ENCODE data around the gene TSC1.

The TSC1 gene

DNA sequence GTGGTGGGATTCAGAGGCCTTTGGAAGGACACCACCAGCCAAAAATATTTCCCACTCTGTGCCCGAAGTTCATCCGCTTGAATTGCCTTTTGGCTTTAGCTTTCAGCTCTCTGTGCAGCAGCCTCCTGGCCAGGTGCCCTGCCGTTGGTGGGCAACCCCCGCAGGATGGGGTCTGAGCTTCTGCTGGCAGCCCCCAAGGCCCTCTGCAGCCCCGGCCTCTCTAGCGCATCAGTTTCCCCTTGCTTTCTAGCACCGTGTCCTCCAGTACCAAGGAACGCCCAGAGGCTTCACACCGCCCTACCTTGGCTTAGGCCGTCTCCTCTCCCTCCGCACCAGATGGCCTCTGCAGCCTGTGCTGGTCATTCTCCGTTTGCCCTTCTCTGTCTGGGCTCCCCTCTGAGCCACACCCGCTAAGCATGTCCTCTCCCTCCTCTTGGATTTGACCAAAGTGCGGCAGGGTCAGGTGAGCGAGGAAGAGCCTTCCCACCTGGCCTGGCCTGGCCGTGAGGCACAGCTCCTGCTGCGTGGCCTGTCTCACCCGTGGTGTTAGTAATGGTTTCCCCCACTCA lies 4.2 kb upstream of the TSC1 start:
- in situ Hi-C loops (cut with MboI; ENCODE audit: low sequenced_read_pairs, unreplicated experiment) = no loop called here

DNA sequence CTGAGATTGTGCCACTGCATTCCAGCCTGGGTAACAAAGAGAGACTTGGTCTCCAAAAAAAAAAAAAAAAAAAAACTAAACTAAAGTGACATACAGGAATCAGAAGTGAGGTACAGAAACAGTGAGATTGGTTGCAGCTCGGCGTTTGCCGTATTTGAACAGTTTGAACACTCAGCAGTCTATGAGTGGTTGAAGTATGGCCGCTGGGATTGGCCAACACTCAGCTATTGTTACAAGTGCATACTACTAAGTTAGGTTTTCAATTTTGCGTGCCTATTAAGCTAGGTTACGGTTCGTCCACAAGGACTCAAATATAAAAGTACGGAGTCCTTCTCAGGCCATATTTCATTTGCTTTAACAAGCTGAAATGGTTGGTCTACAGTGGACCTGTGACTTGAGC lies 3.3 kb upstream of the TSC1 start:
- in situ Hi-C loops (cut with MboI; ENCODE audit: low sequenced_read_pairs, unreplicated experiment) = no loop called here
- TF ChIP-seq, protein P1, sequence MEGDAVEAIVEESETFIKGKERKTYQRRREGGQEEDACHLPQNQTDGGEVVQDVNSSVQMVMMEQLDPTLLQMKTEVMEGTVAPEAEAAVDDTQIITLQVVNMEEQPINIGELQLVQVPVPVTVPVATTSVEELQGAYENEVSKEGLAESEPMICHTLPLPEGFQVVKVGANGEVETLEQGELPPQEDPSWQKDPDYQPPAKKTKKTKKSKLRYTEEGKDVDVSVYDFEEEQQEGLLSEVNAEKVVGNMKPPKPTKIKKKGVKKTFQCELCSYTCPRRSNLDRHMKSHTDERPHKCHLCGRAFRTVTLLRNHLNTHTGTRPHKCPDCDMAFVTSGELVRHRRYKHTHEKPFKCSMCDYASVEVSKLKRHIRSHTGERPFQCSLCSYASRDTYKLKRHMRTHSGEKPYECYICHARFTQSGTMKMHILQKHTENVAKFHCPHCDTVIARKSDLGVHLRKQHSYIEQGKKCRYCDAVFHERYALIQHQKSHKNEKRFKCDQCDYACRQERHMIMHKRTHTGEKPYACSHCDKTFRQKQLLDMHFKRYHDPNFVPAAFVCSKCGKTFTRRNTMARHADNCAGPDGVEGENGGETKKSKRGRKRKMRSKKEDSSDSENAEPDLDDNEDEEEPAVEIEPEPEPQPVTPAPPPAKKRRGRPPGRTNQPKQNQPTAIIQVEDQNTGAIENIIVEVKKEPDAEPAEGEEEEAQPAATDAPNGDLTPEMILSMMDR (IDR thresholded peaks at IDR 0.05; ENCODE audit: borderline replicate concordance, control extremely low read depth, extremely low read depth, insufficient read depth, missing control alignments) = no peak
- DNase-seq (ENCODE audit: low spot score) = no peak

More for the DNA sequence above, 4.2 kb upstream of the TSC1 start:
- no peak for DNase-seq (ENCODE audit: low spot score)
- TF ChIP-seq, protein P1 (IDR thresholded peaks at IDR 0.05; ENCODE audit: borderline replicate concordance, control extremely low read depth, extremely low read depth, insufficient read depth, missing control alignments) = no peak

DNA sequence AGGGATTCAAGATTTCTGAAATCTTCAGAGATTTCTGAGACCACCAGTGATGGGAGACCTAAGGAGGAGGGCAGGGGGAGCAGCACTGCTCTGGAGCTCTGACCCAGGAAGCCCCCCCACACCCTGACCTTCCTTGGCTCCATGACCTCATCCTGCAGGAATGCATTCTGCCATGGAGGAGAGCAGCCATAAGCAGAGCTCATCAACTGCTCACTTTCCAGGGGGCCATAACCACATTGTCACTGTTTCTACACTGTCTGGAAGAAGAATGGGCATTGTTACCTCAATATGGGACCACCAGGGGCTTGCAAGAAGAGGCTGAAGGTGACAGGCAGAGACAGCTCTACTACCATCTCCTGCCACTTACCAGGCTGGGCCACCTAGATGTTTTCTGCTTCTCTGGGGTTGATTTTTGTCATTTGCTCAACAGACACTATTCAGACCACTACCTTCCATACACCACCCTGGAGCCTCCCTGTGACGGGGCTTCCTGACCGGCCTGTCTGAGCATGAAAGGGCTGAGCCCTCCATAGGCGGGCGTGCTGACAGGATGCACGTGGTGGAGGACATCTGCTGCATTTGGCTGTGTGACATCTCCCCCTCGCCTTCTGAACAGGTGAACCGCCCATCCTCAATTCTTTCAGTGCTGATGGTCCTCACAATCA lies 2.3 kb upstream of the TSC1 start:
- in situ Hi-C loops (cut with MboI; ENCODE audit: low sequenced_read_pairs, unreplicated experiment) = no loop called here
- DNase-seq (ENCODE audit: low spot score) = no peak
- TF ChIP-seq, protein P1 (IDR thresholded peaks at IDR 0.05; ENCODE audit: borderline replicate concordance, control extremely low read depth, extremely low read depth, insufficient read depth, missing control alignments) = no peak

DNA sequence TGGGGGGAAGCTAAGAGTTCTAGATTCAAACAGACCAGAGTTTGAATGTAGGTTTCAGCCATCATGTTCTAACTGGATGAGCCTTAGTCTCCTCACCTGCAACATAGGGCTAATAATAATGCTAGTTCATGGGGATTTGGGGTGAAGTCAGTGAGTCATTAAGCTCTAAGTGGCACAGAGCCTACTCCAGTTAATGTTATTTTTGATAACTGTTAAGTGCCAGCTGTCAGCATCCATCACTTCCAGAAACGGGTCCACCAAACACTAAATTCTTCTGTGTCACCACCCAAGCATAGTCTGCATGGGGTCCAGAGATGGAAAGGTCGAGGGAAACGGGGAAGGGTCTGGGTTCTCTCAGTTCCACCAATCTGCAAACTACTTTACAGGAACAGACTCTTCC lies 1.8 kb upstream of the TSC1 start:
- TF ChIP-seq, protein P1 (IDR thresholded peaks at IDR 0.05; ENCODE audit: borderline replicate concordance, control extremely low read depth, extremely low read depth, insufficient read depth, missing control alignments) = no peak
- no peak for DNase-seq (ENCODE audit: low spot score)
- in situ Hi-C loops (cut with MboI; ENCODE audit: low sequenced_read_pairs, unreplicated experiment) = no loop called here

DNA sequence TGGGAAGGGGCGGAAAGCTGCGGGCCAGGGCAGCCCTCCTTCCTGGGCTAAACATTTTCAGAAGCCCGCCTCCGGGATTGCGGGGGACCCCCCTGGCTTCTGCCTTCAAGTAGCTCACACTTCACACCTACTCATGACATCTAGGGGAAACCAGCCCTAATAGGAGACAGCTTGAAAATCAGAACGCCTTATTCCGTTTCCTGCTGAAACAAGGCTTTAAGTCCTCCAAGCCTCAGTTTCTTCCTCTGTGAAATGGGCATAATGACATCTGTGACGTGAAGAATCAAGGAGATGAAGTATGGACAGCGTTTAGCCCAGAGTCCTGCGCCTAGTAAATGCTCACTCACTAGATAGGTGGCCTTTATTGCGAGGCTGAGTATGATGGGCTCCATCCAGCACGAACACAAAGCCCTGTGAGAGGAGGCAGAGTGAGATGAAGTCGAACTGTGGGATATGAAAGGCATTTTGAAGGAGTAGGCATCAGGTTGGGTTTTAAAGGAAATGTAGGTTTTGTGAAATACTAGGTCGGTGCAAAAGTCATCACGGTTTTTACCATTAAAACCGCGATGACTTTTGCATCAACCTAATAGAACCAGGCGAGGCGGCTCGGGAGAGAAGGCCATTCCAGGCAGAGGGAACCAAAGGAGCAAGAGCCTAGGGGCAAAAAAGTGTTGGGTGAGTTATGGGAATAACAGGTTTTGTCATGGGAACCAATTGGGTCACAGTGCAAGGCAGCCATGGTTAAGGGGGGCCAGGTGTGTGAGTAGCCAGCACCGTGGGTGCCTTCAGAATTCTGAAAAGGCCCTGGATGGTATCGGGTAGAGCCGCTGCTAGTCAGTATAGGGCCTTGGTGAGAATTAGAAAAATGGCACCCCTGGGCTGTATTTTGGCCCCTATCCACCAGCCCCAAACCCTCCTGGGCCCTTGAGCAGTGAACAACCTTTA lies 1.0 kb upstream of the TSC1 start:
- in situ Hi-C loops (cut with MboI; ENCODE audit: low sequenced_read_pairs, unreplicated experiment) = no loop called here

More for the DNA sequence above, 1.0 kb upstream of the TSC1 start:
- TF ChIP-seq, protein P1 (IDR thresholded peaks at IDR 0.05; ENCODE audit: borderline replicate concordance, control extremely low read depth, extremely low read depth, insufficient read depth, missing control alignments) = no peak
- DNase-seq (ENCODE audit: low spot score) = no peak
